Thyroid gland (tissue), 4 donors: Measurements from ENCODE around the gene NFATC2.

Experiments
- CTCF ChIP-seq, 6 experiments: fragments of 200-600 bp in 3 of 6; fragments of 450-650 bp in 3 of 6; sonication (generic) in 3 of 6; IDR thresholded peaks; one replicate each; pipeline ENCODE4 v1.5.1; 2016 to 2019; ENCODE audit warnings: antibody characterized with exemption in 6 of 6, mild to moderate bottlenecking in 2 of 6, inconsistent platforms in 1 of 6, moderate library complexity in 1 of 6
- POLR2A ChIP-seq, 2 donors: fragments of 450-650 bp; IDR thresholded peaks; one replicate each; pipeline ENCODE4 v1.6.1; 2017; ENCODE audit warnings: antibody characterized with exemption in 2 of 2, mild to moderate bottlenecking in 2 of 2, moderate library complexity in 1 of 2

- TF ChIP-seq CTCF (IDR thresholded peaks at IDR 0.05) = peak in 3 of 6 experiments; percentile 8 to 35 (median 27)
- TF ChIP-seq POLR2A (IDR thresholded peaks at IDR 0.05) = no peak
Measured at GRCh38 chr20:51389543-51390264, 152.8 kb downstream of the NFATC2 start.
